ENCODE measurements around the gene SLC4A8.

DNA sequence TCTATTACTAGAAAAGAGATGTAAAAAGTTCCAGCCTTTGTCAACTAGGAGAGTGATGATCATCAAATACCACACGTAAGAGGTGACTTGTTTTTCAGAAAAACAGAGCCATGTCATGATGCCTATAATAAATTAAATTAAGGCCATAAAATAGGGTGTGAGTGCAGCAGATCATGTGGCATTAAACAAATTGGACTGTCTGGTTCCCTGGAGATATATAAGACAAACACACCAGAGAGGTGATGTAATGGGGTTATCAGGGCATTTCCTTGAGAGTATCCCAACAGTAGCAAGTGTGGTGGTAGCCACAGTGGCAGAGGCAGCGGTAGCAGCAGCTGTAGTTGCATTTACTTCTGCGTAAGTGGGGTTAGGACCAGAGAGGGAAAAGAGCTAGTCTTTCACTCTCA is 18.8 kb upstream of the SLC4A8 start:
- TF ChIP-seq, protein P1, sequence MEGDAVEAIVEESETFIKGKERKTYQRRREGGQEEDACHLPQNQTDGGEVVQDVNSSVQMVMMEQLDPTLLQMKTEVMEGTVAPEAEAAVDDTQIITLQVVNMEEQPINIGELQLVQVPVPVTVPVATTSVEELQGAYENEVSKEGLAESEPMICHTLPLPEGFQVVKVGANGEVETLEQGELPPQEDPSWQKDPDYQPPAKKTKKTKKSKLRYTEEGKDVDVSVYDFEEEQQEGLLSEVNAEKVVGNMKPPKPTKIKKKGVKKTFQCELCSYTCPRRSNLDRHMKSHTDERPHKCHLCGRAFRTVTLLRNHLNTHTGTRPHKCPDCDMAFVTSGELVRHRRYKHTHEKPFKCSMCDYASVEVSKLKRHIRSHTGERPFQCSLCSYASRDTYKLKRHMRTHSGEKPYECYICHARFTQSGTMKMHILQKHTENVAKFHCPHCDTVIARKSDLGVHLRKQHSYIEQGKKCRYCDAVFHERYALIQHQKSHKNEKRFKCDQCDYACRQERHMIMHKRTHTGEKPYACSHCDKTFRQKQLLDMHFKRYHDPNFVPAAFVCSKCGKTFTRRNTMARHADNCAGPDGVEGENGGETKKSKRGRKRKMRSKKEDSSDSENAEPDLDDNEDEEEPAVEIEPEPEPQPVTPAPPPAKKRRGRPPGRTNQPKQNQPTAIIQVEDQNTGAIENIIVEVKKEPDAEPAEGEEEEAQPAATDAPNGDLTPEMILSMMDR (IDR thresholded peaks at IDR 0.05; ENCODE audit: borderline replicate concordance, extremely low read depth, low read length, poor library complexity, severe bottlenecking): no peak
- no peak for TF ChIP-seq EZH2 (IDR thresholded peaks at IDR 0.05; ENCODE audit: borderline replicate concordance, low read depth, low read length, severe bottlenecking)

All from DND-41 (cell line).